ENCODE results near the gene COPZ2.

DNA sequence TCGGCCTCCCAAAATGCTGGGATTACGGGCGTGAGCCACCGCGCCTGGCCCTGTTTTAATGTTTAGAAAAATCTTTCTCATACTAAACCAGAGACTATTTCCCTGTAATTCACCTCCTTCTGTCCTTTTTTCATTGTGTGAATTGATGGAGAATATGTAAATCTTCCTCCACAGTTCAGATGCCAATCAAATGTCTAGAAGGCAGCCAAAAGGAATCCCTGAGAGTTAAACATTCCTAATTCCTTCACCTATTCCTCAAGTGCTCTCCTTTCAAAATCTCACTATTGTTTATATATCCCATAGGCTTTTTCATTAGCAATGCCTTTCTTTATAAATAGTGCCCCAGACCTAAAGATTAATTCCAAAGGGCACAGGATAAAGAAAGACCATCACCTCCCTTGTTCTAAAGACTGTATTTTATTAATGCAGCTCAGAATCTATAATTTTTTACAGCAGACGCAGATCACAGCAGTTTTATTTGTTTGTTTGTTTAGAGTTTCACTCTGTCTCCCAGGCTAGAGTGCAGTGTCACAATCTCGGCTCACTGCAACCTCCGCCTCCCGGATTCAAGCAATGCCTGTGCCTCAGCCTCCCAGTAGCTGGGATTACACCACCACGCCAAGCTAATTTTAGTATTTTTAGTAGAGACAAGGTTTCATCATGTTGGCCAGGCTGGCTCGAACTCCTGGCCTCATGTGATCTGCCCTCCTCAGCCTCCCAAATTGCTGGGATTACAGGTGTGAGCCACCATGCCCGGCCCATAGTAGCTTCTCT lies 30.5 kb downstream of the COPZ2 start:
- TF ChIP-seq, protein P1, sequence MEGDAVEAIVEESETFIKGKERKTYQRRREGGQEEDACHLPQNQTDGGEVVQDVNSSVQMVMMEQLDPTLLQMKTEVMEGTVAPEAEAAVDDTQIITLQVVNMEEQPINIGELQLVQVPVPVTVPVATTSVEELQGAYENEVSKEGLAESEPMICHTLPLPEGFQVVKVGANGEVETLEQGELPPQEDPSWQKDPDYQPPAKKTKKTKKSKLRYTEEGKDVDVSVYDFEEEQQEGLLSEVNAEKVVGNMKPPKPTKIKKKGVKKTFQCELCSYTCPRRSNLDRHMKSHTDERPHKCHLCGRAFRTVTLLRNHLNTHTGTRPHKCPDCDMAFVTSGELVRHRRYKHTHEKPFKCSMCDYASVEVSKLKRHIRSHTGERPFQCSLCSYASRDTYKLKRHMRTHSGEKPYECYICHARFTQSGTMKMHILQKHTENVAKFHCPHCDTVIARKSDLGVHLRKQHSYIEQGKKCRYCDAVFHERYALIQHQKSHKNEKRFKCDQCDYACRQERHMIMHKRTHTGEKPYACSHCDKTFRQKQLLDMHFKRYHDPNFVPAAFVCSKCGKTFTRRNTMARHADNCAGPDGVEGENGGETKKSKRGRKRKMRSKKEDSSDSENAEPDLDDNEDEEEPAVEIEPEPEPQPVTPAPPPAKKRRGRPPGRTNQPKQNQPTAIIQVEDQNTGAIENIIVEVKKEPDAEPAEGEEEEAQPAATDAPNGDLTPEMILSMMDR (conservative IDR thresholded peaks at IDR 0.05; ENCODE audit: low read length): no peak
- no peak for TF ChIP-seq EZH2phosphoT487 (IDR thresholded peaks at IDR 0.05; ENCODE audit: borderline replicate concordance)

All from Loucy (cell line).